NCI-H748 (cell line): ENCODE results near the gene MATN1.

Source experiments
- DNase-seq: peaks from one replicate; lab custom pipeline; 2025; ENCODE audit not compliant: unreplicated experiment; lab: John Stamatoyannopoulos, UW

The MATN1 gene

DNA sequence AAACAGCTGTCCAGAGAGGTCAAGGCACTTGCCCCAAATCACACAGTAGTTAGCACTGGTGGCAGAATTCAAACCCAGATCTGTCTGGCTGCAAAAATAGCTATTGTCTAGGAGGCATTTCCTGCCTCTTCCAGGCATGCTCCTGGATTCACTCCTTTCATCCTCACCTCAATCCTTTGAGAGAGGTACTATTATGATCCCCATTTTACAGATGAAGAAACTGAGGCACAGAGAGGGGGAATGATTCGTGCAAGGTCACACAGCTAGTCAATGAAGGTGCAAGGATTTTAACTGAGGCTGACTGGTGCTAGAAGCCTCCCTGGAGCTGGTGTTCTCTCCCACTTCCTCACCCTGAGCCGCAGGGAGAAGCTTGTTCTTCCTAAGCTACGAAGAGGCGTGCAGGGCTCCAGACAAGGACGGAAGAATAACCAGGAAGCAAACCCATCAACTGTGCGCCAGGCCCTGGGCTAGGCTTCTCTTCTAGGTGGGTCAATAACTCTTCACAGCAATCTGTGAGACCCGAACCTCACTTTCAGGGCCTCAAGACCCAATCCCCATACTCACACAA is 34.8 kb upstream of the MATN1 start:
- DNase-seq = no peak

DNA sequence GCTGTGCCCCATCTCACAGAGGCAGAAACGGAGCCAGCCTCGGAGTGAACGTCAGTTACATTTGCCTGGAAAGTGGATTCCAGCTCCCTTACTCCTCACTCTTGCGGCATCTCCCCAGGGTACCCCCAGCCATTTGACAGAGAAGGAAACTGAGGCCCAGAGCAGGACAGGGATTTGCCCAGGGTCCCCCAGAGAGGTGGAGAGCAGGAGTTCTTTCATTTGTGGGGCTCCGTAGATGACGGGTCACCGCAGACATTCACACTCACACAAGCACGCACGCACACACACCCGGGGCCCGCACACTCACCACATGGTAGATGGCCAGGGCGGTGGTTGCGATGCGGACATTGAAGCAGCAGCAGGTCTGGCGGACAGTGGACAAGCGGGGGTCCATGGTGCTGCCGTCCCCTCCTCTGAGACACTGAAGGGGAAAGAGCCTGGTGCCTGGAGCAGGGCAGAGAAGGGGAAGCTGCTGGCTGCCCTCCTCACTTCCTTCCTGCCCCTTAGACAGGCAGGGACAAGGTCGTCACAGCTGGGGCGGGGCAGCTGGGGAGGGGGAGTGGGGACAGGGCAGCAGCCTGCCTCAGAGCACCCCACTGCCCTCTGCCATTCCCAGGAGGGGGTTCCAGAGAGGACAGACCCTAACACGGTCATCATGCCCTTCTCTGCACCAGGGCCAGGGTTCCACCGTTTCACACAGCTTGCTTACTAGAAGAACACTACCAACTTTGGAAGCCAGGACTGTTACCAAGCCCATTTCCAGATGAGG is 34.2 kb upstream of the MATN1 start, which contains the start of gene LAPTM5:
Gene LAPTM5, minus strand, starts transcription at position 423 of the 769 bp plus-strand sequence. Its CDS starts 29 bp downstream, at position 394.
- no peak for DNase-seq

DNA sequence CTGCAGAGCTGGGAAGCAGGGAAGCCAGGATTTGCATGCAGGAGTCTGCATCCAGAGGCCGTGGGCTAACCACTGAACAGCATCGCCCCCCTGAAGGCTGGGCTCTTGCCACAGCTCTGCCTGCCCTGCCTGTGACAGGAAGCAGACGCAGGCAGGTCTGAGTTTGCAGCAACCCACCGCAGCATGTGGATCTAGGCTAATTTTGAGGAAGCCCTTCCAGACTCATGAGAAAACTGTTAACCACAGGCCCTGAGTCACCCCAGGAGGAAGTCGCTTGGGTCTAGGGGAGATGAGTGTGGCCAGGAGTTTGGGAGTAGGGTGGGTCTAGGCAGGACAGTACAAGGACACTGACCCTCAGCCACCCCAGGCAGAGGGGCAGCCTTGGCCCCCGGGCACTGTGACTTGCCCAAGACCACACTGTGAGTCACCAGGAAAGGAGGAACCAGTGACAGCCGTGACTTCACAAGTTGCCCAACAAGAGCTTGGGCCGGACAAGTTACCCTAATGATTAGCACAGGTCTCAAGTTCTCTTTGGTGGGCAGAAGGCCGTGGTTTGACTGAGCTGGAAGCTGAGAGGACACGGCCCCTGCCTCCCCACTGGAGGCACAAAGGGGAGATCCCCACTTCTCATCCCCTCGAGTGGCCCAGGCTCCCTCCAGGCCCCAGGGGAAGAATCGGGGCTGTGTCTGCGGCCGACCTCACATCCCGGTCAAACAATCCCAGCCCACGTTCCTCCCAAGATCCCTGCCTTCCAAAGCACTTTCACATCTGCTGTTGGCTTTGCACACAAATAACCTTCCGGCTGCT is 33.4 kb upstream of the MATN1 start:
- DNase-seq = no peak

DNA sequence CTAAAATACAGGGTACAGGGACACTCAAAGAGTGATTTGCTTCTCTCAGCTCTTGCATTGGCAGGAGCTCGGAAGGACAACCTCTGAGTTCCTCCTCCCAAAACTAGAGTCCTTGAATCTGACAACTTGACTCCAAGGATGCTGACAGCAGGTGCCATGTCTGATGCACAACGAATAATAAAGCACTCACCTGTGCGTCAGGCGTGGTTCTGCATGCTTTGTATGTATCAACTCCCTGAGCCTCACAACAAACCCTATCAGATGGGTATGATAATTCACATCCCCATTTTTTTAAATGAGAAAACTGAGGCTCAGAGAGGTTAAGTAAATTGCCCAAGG is 32.8 kb upstream of the MATN1 start:
- no peak for DNase-seq

DNA sequence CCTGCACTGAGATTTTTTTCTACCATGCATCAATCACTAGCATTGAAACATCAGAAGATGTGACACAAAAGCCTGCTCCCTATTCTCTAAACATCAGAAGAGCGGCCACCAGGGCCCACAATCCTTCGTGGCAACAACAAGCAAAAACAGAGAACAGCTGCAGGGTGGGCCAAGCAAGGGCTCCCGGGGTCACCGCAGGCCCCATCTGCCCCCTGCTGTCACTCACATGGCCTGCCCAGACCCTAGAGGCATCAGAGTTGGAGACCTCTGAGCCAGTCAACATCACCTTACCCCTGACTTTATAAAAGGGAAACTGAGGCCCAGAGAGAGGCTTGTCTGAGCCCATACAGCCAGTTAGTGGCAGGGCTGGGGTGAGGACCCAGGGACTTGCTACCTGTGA is 32.4 kb upstream of the MATN1 start:
- DNase-seq = no peak

DNA sequence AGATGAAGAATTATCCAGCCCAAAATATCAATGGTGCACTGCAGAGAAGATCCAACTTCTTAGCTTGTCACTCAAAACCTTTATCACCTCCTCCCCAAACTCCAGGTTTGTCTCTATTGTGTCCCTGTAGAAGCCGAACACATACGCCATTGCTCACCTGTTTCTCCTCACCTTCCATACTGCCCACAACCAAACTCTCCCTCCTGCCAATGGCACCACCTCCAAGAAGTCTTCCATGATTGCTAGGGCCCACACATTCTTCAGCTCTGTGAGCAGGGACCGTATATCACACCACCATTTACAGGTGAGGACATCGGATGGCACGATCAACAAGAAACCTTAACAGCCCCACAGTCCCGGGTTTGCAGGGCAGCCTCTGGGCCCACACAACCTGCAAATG is 31.9 kb upstream of the MATN1 start:
- DNase-seq = no peak

DNA sequence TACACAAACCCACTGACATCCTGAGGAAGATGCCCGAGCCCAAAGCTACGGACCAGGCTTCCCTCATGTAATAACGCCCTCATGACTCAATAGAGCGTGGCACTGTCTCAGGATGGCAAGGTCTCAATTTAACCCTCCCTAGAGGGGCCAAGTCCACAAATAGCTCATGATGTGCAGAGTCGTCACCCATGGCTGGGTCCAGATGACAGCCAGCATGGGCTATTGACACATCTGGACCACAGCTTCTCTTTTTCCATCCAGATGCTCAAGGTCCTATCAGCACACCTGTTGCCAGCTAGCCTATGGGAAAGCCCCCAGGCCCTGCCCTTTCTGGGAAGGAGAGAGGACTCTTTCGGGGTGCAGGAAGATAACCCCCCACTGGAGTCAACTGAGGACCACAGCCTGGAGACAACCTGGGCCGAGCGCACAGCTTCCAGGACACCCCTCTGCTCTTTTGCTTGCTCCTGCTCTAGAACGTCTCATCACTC is 31.3 kb upstream of the MATN1 start:
- DNase-seq = no peak

DNA sequence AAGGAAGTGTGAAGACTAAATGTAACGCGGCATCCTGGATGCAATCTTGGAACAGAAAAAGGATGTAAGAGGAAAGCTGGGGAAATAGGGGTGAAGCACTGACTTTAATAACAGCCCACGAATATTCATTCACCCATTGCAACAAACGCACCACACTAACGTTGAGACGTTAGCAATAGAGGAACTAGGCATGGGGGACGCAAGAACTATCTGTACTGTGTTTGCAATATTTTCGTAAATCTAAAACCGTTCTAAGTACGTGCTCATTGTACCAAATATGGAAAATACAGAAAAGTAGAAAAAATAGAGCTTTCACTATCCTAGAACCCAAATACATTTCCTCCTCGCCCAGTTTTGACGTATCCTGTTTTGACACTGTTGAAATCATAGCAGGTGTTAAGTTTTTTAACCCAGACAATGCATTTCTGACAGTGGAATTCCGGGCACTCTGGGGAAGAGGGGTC is 30.3 kb upstream of the MATN1 start:
- DNase-seq = no peak

DNA sequence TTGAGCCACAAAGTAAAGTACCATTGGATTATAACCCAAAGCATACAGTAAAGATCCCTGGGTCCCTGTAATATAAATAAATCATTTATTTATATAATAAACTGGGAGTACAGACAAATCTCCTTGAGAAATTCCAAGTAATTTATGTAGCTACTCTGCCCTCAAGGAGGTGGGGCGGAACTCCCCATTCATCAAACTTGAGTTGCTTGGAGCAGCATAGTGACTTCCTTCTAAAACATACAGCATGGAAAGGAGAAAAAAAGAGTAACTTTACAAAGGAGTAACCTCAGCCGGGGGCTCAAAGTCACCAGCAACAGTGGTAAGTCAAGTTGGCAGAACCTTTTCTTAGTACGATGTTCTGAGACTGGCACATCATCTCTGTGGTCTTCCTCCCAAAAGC is 29.7 kb upstream of the MATN1 start:
- DNase-seq = no peak

DNA sequence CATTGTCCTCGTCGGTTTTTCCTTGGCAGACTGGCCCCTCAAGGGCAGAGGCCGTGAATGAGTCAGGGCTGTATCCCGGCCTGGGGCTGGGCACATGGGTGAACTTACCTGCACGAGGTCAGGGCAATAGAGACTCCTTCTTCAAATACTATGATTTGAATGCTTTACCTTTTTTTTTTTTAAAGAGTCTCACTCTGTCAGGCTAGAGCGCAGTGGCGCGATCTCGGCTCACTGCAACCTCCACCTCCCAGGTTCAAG is 29.2 kb upstream of the MATN1 start:
- DNase-seq = no peak

DNA sequence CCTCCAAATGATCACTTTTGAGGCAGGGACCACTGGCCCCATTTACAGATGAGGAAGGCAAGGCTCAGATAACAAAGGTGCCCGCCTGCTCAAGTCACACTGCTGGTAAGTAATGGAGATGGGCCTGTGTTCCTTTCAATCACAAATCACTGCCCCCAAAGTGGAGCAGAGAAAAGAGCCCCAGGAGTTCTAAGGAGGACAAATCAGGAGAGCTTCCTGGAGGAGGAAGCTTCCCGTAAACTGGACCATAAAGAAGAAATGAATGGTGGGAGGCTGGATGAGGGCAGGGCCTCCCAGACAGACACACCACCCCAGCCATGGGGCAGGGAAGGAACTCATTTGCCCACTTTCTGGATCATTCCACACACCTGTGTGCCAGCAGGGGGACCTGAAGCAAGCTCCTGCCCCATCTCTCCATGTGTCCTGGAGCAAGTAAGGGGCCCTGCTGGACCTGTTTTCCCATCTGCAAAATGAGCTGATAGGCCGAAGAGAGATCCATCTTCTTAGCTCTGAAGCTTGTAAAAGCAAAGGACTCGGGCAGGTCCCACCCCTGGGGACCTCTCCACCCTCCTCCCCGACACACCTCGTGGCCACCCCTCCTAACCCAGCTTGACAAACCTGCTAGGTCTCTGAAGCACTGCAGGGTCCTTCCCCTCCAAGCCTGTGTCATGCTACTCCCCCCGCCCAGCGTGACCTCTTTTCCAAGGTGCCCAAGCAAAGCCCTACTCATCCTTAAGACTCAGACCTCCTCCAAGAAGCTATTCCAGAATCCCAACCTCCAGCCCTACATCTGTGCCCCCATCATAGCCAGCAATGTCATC is 28.7 kb upstream of the MATN1 start:
- no peak for DNase-seq

DNA sequence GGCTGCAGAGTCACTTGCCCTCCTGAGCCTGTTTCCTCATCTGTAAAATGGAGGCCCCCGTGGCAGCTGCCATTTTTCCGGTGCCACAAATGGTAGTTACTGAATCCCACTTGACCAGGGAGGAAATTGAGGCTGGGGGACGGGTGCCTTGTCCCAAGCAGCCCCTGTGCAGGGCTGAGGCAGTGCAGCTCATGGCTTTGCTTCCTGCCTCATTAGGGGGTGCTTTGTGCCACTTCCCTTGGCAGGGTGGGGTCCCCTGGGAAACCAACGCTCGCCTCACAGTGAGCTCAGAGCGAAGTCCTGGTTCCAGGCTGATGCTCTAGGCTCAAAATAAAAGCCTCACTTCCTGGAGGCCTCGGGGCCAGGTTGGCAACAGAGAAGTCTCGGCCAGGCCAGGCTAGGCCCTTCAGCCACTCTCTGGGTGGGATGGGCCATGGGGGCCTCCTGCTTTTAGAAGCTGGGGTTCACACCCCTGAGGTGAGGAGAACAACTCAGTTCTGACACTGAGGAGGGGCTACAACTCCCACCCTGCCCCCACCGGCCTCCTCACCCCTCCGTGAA is 27.4 kb upstream of the MATN1 start:
- no peak for DNase-seq

DNA sequence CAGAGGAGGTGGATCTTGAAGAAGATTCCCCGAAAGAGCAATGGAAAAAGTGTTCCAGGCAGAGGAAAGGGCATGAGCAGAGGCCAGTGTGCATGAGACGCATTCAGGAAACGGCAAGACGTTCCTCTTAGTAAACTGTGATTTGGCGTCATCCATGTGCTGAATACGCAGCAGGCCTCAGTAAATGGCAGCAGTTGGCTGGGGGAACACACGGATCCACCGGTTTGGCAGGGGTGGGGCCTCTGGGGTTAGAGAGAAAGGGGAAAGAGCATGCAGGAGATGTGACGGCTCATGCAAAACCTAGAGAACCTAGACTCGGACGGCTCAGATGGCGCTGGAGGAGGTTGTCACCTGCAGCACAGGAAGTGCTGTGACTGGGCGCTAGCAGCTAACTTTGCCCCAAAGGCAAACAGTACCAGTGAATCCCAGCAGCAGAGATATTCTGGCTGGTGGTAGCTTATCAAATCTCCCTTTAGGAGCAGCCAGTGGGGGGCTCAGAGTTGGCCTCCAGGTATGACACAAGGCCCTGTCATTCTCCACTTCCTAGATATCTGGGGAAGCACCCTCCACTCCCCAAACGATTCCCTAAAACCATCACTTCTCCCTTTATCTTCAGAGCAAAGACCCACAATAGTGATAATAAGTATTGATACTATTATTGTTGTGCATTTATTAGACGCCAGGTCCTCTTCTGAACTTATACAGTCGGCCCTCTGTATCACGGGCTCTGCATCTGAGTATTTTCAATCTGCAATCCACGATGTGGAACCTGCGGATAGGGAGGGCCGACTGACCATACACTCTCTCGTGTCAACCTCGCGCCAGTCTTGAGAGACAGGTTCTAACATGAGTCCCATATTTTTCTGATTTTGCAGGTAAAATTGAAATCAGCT is 26.6 kb upstream of the MATN1 start:
- DNase-seq = peak; percentile 5

DNA sequence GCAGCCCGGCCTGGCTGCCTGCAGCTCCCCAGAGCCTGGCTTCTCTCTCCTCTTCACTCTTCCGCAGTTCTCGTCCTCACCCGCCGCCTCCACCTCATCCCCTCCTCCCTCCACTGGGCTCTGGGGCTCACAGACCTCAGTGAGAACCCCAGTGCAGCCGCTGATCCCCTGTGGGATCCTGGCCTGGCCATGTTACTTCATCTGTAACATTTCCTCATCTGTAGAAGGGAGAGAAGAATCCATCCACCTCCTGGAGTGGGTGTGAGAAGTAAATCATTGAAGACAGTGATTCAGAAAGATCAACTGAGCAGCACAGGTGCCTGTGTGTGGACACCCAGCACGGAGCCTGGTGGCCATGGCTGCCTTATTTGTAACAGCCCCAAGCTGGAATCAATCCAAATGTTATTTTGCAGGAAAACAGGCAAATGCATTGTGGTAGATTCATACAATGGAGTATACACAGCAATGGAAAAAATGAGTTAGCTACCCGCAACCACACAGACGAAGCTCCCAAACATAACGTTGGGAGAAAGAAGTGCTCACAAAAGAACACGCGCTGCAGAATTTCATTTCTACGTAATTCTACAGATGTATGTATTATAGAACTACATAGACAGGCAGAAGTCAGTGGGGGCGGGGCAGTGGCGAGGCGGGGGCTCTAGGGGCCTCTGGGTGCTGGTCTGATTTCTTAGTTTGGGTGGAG is 25.5 kb upstream of the MATN1 start:
- no peak for DNase-seq

DNA sequence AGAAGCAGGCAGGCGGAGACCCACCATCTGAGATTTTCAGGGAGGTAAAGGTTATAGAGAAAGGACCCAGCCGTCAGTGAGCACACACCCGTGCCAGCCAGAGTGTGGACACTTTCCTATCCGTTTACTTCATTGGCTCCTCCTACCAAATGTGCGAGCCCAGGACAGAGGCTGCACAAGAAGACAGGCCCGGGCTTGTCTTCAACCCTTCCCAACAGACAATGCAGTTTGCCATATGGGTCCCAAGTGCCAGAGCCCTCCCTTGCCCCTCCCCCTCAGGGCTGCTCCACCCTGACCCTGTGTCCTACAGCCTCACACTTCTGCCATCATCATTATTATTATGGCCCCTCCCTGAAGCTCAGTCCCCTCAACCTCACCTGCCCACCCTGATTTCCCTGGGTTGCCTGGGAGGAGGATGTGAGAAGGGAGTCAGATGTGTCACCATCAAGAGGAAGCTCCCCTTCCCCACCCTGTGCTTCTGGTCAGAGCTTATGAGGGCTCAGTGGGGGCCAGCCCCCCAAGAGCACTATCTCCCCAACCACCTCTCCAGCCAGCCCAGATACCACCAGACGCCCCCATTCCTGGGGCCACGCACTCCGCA is 24.8 kb upstream of the MATN1 start:
- peak; percentile 76 for DNase-seq

DNA sequence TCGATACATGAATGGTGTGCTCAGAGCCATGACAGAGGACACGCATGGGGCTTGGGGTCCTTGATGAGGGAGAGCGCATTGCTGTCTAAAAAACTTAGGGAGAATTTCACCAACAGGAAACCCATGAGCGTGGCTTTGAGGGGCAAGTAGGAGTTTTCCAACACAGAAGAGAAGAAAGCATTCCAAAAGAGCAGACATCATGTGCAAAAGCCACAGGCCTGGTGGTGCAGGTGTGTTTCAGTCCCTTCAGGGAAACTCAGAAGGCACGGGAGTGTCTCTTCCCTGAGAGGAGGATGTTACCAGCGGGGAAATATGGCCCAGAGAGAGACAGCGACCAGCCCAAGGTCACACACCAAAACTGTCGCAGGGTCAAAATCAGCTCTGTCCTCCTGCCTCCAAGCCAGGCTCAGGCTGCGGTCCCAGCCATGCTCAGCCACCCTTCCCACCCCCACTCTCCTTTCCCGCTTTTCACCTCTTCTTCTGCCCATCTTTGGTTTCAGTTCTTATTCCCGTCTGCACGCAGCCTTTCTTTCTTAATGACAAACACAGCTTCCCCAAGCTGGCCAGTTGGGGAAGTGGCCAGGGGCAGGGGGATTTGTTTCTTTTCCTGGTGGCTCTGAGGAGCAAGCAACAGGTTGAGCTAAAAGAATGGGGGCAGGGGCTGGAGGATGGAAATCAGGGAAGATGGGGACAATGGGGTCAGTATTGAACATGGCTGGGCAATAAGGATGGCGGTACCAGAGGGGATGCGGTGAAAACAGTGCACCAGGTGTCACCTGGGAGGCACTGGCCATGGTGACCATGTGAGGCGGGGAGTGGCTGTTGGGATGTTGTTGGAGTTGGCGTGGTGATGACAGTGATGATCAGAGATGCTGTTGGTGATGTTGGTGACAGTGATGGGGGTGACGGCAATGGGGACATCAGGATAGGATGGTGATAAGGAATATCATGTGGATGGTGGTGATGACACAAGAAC is 23.9 kb upstream of the MATN1 start:
- DNase-seq = no peak

DNA sequence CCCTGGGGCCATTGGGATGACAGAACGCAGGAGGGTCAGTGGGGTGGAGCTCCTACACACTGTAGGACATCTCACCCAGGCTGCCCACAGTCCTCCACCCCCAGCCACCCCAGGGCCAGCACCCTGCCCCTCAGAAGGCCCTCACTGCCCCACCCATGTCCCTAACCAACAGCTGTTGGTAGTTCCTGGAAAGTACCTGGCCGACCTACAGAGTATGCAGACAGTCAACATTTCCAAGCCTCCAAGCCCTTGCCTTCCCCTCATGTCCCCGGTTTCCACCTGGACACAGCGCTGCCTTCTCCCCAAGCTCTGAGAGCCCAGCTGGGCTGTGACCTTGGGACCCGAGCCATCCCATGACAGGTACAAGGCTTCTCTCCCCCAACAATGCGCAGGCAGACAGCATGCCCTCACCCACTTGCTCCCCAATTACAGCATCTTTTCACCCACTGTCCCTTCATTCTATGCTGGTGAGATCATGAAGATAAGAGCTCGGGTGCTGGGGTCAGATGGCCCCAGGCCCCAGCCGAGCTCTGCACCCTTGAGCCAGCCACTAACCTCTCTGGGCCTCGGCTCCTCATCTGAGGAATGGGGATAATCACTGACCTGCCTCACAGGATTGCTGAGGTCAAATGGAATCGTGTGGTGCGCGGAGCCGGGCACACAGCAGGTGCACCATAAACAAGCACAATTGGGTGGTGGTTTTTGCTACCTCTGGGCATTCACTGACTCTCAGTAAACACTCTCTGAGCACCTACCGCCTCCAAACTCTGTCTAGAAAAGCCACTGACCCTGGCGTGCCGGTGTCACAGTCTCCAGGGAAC is 23.0 kb upstream of the MATN1 start:
- no peak for DNase-seq
